Retinal pigment epithelial cell (primary cell): ENCODE data around the gene ROPN1.
A peak's percentile ranks its signal among the peaks of the same experiment; 100 is the strongest.

Experiments used
- DNase-seq: peaks from one replicate; pipeline ENCODE4 v3.0.0-alpha.2; 2010; ENCODE audit warnings: low read depth
- H3K4me3 ChIP-seq: 2 replicates; pipeline ENCODE4 v1.5.1; 2011; ENCODE audit warnings: mild to moderate bottlenecking, low read length, control low read depth, moderate library complexity
- TF ChIP-seq, protein P1 (sequence below): conservative IDR thresholded peaks from 2 replicates; pipeline ENCODE4 v1.5.1; 2011; ENCODE audit warnings: low read depth, low read length, control low read depth, inconsistent platforms

The ROPN1 gene

GRCh38 chr3:123961508-123961856 is 30.4 kb downstream of the ROPN1 start:
- TF ChIP-seq, protein P1, sequence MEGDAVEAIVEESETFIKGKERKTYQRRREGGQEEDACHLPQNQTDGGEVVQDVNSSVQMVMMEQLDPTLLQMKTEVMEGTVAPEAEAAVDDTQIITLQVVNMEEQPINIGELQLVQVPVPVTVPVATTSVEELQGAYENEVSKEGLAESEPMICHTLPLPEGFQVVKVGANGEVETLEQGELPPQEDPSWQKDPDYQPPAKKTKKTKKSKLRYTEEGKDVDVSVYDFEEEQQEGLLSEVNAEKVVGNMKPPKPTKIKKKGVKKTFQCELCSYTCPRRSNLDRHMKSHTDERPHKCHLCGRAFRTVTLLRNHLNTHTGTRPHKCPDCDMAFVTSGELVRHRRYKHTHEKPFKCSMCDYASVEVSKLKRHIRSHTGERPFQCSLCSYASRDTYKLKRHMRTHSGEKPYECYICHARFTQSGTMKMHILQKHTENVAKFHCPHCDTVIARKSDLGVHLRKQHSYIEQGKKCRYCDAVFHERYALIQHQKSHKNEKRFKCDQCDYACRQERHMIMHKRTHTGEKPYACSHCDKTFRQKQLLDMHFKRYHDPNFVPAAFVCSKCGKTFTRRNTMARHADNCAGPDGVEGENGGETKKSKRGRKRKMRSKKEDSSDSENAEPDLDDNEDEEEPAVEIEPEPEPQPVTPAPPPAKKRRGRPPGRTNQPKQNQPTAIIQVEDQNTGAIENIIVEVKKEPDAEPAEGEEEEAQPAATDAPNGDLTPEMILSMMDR, result no peak
- H3K4me3 ChIP-seq, result peak overlapping the region; percentile 97
- DNase-seq, result no peak

- H3K4me3 ChIP-seq, result peak within 1 kb of the TSS; percentile 97
- TF ChIP-seq, protein P1, result peak; percentile 6
- DNase-seq, result peak; percentile 92
These were observed 31.0 kb downstream of the ROPN1 start, which contains the start of gene CCDC14 for GRCh38 chr3:123960781-123961507. Gene CCDC14 (minus strand): TSS chr3:123961229. CDS start chr3:123961173, 56 bp downstream.

GRCh38 chr3:123953735-123954134 is 38.2 kb downstream of the ROPN1 start:
- TF ChIP-seq, protein P1, result no peak
- no peak for DNase-seq
- H3K4me3 ChIP-seq, result no peak overlapping the region

DNA sequence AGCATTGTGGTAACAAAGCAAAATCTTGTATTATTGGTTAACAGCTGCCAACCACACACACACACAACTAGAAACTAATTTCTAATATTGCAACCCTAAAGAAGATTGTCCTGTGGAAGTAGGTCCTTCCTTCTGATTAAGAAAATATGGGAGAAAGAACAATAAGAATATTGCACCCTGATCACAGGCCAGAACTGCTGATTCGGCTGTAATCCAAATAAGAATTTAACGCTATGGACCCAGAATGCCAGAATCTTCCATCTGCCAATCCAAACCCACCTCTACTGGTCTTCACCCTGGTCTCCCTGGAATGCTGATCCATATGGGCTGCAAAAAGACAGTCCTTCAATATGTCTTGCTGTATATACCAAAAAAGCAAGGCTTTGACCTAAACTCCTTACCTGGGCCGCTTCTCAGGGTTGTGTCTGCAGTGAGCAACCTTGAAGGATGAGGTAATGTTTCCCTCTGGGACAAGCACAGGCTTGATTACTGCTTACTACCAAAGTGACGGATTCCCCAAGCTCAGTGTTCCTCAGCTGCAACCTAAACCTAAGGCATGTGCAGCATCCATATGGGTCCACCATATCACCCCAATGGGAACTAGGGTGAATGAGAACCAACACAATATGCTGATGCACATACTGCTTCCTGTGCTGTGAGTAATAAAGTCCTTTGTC is 38.9 kb downstream of the ROPN1 start:
- TF ChIP-seq, protein P1, result no peak
- H3K4me3 ChIP-seq, result no peak overlapping the region
- DNase-seq, result no peak

GRCh38 chr3:123951522-123952447 is 40.1 kb downstream of the ROPN1 start:
- TF ChIP-seq, protein P1, result no peak
- no peak for DNase-seq
- no peak overlapping the region for H3K4me3 ChIP-seq

DNA sequence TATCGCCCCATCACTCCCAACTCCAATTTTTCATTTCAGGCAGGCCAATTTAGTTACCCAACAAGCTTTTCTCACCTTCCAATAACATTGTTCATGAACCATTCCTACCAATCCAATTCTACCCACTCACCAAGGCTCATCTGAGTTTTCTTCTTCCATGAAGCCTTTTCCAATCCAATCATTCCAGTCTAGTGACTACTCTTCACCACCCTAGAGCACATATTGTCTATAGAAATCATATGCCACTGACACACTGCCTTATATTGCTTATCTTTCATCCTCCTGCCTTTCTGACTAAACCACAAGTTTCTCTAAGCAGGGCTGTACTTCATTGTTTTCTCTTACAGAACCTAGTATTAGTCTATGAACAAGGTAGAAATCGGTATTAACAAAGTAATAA is 42.3 kb downstream of the ROPN1 start:
- TF ChIP-seq, protein P1, result no peak
- no peak overlapping the region for H3K4me3 ChIP-seq
- peak; percentile 9 for DNase-seq
